Measurements from ENCODE around the gene REST. TPM values are rescaled to one million over a fixed set of nuclear protein-coding genes. Genes with fewer than 3 reads are reported as not detected.

REST gene
- total and polyA plus RNA-seq, 9 of the 15 experiments (the other 6 are each of a cell fraction or from before 2014, with no cell fraction given), result 2.9 to 24.0 (median 19.2) TPM

DNA sequence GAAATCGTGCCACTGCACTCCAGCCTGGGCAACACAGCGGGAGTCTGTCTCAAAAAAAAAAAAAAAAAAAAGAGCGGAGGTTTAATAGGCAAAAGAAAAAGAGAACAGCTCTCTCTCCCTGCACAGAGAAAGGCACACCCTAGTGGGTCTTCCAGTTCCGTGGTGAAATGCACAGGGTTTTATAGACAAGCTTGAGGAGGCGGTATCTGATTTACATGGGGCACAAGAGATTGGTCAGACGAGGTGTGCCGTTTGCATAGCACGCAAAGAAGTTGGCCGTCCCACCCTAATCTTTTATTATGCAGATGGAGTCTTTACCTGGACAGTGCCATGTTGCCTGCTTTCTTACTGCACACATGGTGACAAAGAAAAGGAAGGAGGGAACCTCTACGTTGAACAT lies 33.5 kb upstream of the REST start (continued):
- TF ChIP-seq, protein P1, sequence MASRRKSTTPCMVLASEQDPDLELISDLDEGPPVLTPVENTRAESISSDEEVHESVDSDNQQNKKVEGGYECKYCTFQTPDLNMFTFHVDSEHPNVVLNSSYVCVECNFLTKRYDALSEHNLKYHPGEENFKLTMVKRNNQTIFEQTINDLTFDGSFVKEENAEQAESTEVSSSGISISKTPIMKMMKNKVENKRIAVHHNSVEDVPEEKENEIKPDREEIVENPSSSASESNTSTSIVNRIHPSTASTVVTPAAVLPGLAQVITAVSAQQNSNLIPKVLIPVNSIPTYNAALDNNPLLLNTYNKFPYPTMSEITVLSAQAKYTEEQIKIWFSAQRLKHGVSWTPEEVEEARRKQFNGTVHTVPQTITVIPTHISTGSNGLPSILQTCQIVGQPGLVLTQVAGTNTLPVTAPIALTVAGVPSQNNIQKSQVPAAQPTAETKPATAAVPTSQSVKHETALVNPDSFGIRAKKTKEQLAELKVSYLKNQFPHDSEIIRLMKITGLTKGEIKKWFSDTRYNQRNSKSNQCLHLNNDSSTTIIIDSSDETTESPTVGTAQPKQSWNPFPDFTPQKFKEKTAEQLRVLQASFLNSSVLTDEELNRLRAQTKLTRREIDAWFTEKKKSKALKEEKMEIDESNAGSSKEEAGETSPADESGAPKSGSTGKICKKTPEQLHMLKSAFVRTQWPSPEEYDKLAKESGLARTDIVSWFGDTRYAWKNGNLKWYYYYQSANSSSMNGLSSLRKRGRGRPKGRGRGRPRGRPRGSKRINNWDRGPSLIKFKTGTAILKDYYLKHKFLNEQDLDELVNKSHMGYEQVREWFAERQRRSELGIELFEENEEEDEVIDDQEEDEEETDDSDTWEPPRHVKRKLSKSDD (conservative IDR thresholded peaks at IDR 0.05; ENCODE audit: low read length), result no peak
- no peak for TF ChIP-seq ZNF174 (CRISPR knock-in tag; IDR thresholded peaks at IDR 0.05)
- no peak for TF ChIP-seq NCOA6 (IDR thresholded peaks at IDR 0.05)
- TF ChIP-seq, protein P2, sequence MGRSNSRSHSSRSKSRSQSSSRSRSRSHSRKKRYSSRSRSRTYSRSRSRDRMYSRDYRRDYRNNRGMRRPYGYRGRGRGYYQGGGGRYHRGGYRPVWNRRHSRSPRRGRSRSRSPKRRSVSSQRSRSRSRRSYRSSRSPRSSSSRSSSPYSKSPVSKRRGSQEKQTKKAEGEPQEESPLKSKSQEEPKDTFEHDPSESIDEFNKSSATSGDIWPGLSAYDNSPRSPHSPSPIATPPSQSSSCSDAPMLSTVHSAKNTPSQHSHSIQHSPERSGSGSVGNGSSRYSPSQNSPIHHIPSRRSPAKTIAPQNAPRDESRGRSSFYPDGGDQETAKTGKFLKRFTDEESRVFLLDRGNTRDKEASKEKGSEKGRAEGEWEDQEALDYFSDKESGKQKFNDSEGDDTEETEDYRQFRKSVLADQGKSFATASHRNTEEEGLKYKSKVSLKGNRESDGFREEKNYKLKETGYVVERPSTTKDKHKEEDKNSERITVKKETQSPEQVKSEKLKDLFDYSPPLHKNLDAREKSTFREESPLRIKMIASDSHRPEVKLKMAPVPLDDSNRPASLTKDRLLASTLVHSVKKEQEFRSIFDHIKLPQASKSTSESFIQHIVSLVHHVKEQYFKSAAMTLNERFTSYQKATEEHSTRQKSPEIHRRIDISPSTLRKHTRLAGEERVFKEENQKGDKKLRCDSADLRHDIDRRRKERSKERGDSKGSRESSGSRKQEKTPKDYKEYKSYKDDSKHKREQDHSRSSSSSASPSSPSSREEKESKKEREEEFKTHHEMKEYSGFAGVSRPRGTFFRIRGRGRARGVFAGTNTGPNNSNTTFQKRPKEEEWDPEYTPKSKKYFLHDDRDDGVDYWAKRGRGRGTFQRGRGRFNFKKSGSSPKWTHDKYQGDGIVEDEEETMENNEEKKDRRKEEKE (IDR thresholded peaks at IDR 0.05; ENCODE audit: borderline replicate concordance in 1 of 2, control insufficient read depth in 1 of 2, low read depth in 2 of 2, low read length in 1 of 2), result no peak
- no peak for TF ChIP-seq RFX5 (IDR thresholded peaks at IDR 0.05; ENCODE audit: low read depth, low read length)

Measured in K562 (cell line).